CD8-positive, alpha-beta memory T cell (primary cell): Measurements from ENCODE around the gene FAM163B. TPM values are rescaled to one million over a fixed set of nuclear protein-coding genes. Genes with fewer than 3 reads are reported as not detected.

Experiments used
- CTCF ChIA-PET: fragments of 350-600 bp; sonication (Branson Sonifier 250); formaldehyde crosslinking; loops from one replicate; lab custom pipeline; 2021; ENCODE audit warnings: antibody characterized with exemption; lab: Charles Lee
- POLR2A ChIA-PET: fragments of 350-600 bp; sonication (Branson Sonifier 250); formaldehyde crosslinking; loops from one replicate; lab custom pipeline; 2021; ENCODE audit warnings: antibody characterized with exemption; lab: Charles Lee
- DNase-seq, 5 donors: peaks; one replicate each; pipeline versions ENCODE4 v3.0.0 to v3.0.0-alpha.2; 2020 to 2022; ENCODE audit warnings: mixed read lengths in 1 of 5
- H3K27ac ChIP-seq: one replicate; pipeline ENCODE4 v1.7.0; 2013; ENCODE audit warnings: low read depth, mild to moderate bottlenecking, low read length, moderate library complexity
- H3K27me3 ChIP-seq: 2 replicates; pipeline ENCODE4 v1.7.0; 2013; ENCODE audit warnings: low read length, mild to moderate bottlenecking; ENCODE audit not compliant: insufficient read depth, poor library complexity, severe bottlenecking
- H3K36me3 ChIP-seq: 2 replicates; pipeline ENCODE4 v1.7.0; 2013; ENCODE audit warnings: mild to moderate bottlenecking, low read length, moderate library complexity; ENCODE audit not compliant: insufficient read depth
- H3K4me1 ChIP-seq: 2 replicates; pipeline ENCODE4 v1.7.0; 2013; ENCODE audit warnings: mild to moderate bottlenecking, low read length, moderate library complexity; ENCODE audit not compliant: insufficient read depth
- H3K4me3 ChIP-seq: 2 replicates; pipeline ENCODE4 v1.7.0; 2013; ENCODE audit warnings: mild to moderate bottlenecking, low read length
- H3K9me3 ChIP-seq: 2 replicates; pipeline ENCODE4 v1.7.0; 2013; ENCODE audit warnings: mild to moderate bottlenecking, low read length
- H3K27ac Mint-ChIP-seq, 8 donors: one replicate each; pipeline ENCODE4 v1.8.0; 2020 to 2021; ENCODE audit warnings: mixed read lengths in 8 of 8, mild to moderate bottlenecking in 6 of 8, inconsistent platforms in 3 of 8, moderate library complexity in 3 of 8
- H3K27me3 Mint-ChIP-seq, 2 donors: one replicate each; pipeline ENCODE4 v1.8.0; 2020 to 2021; ENCODE audit warnings: mixed read lengths in 2 of 2, mild to moderate bottlenecking in 1 of 2, moderate library complexity in 1 of 2
- H3K36me3 Mint-ChIP-seq, 3 donors: one replicate each; pipeline ENCODE4 v1.8.0; 2020 to 2021; ENCODE audit warnings: mixed read lengths in 3 of 3, inconsistent platforms in 1 of 3, mild to moderate bottlenecking in 1 of 3
- H3K4me1 Mint-ChIP-seq, 3 donors: one replicate each; pipeline ENCODE4 v1.8.0; 2020 to 2021; ENCODE audit warnings: mixed read lengths in 3 of 3, inconsistent platforms in 1 of 3, mild to moderate bottlenecking in 1 of 3
- H3K4me3 Mint-ChIP-seq, 7 donors: one replicate each; pipeline ENCODE4 v1.8.0; 2020 to 2021; ENCODE audit warnings: mixed read lengths in 7 of 7, mild to moderate bottlenecking in 6 of 7, moderate library complexity in 4 of 7, inconsistent platforms in 2 of 7
- H3K9me3 Mint-ChIP-seq, 5 donors: one replicate each; pipeline ENCODE4 v1.8.0; 2020 to 2022; ENCODE audit warnings: mixed read lengths in 5 of 5, mild to moderate bottlenecking in 3 of 5, moderate library complexity in 2 of 5, inconsistent platforms in 1 of 5
- polyA plus RNA-seq: library from polyadenylated mRNA; unstranded; fragments of 300-500 nt; fragmentation: Illumina TruSeq; gene quantifications from one replicate; pipeline ENCODE4 v1.2.3, GENCODE V29; 2021
- total RNA-seq, 2 experiments: library from RNA; stranded (reverse); gene quantifications; one replicate each; pipeline ENCODE4 v1.2.3, GENCODE V29; 2021

Gene FAM163B
- total and polyA plus RNA-seq, 3 experiments from 2014 or later: not detected

DNA sequence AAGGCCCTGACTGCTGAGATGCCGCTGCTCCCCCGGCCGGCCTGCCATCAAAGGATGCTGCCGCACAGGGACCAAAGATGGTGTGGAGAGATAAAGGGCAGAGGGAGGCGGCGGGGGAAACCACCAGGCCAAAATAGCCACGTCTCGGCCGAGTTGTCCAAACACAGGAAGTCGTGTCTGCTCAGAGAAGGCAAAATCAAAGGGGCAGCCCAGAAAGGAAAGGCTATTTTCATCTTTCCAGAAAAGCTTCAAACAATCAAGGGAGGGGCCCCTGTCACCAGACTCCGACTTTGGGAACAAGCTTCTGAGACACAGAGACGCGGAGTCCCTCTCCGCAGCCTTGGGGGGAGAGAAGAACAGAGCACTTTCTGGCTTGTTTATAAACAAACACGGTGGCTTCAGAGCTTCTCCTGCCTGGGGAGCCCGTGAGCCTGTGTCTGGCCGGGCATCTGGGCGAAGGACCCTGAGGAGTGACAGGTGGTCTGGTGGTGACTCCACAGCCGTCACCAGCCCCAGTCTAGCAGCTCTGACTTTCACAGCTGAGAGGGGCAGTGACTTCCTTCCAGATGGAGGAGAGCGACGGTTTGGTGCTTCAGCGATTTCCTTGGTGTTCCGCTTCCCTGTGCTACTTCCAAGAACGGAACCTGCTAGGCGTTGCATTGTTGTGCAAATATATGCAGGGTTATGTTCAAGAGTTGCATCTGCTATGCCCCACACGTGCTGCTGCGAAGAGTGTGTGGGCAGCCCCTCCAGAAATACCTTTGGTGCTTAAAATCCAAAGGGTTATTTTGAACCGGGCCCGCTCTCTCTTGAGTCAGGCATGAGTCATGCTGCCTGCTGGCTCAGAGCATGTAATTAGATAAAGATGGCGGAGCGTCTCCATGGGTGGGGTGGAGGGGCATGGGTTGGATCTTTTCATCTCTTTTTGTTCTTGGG is 50.7 kb downstream of the FAM163B start:
- POLR2A ChIA-PET: no interaction called here
- no peaks in the 10 kb centered on the region for H3K36me3 ChIP-seq
- H3K27ac ChIP-seq: no peak overlapping the region
- Mint-ChIP-seq H3K36me3 (no peaks in the 10 kb centered on the region), H3K4me3 (peak overlapping the region in 2 of 7 donors; percentile 23 to 28), H3K27ac (peak overlapping the region in 1 of 8 donors; percentile 38), H3K4me1 (peaks cover 0 to 10% (median 9%) of the 10 kb centered on the region in 3 donors), H3K27me3 (peaks cover 16 to 24% of the 10 kb centered on the region in 2 donors), H3K9me3 (no peaks in the 10 kb centered on the region)
- peak in 1 of 5 donors; percentile 10 for DNase-seq
- no peak overlapping the region for H3K4me3 ChIP-seq
- no peaks in the 10 kb centered on the region for H3K9me3 ChIP-seq
- no peaks in the 10 kb centered on the region for H3K27me3 ChIP-seq
- no peaks in the 10 kb centered on the region for H3K4me1 ChIP-seq
- CTCF ChIA-PET: no interaction called here

DNA sequence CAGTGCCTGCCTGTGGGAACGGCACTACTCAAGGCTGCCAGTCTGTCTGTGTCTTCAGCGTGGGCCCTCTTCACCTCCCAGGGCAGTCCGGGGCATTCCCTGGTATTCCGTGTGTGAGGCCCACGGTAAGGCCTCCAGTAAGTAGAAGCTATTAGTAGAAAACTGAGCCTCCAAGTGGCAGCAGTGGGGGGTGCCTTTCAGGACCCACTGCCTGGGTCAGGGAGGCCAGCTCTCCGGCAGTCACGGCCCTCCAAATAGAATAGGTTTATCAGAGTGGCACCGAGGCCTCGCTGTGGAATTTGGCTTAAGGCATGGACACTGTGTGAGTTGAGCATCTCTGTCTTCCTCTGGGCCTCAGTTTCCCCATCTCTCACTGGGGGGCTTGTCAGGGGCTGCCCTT is 51.6 kb downstream of the FAM163B start:
- Histone ChIP-seq H3K4me3 (no peak overlapping the region), H3K27ac (no peak overlapping the region), H3K36me3 (no peaks in the 10 kb centered on the region), H3K4me1 (no peaks in the 10 kb centered on the region), H3K9me3 (no peaks in the 10 kb centered on the region), H3K27me3 (no peaks in the 10 kb centered on the region)
- no peaks in the 10 kb centered on the region for H3K9me3 Mint-ChIP-seq
- DNase-seq: no peak
- H3K4me1 Mint-ChIP-seq: peaks cover 0 to 8% (median 5%) of the 10 kb centered on the region in 3 donors
- H3K27ac Mint-ChIP-seq: no peak overlapping the region
- POLR2A ChIA-PET: no interaction called here
- no peak overlapping the region for H3K4me3 Mint-ChIP-seq
- H3K36me3 Mint-ChIP-seq: no peaks in the 10 kb centered on the region
- H3K27me3 Mint-ChIP-seq: peaks cover 16 to 25% of the 10 kb centered on the region in 2 donors
- CTCF ChIA-PET: no interaction called here

DNA sequence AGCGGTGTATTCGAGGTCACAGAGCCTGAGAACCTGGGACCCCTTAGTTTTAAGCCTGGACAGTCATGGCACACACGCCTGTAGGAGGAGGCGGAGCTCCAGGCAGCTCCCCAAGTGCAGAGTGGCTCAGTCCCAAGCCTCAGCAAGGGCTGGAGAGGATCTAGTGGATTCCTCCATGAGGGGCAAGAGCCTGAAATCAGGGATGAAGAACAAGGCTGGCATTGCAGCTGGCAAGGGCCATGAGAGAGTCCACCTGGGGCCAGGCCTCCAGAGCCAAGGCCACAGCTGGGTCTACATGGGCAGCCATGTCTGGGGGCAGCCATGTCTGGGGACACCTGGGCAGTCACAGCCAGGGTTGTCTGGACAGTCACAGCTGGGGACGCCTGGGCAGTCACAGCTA is 52.8 kb downstream of the FAM163B start:
- no peak for DNase-seq
- H3K27ac Mint-ChIP-seq: no peak overlapping the region
- peaks cover 16 to 25% of the 10 kb centered on the region in 2 donors for H3K27me3 Mint-ChIP-seq
- H3K27ac ChIP-seq: no peak overlapping the region
- H3K9me3 Mint-ChIP-seq: no peaks in the 10 kb centered on the region
- H3K27me3 ChIP-seq: no peaks in the 10 kb centered on the region
- CTCF ChIA-PET: no interaction called here
- H3K4me1 ChIP-seq: no peaks in the 10 kb centered on the region
- no peaks in the 10 kb centered on the region for H3K9me3 ChIP-seq
- H3K36me3 ChIP-seq: no peaks in the 10 kb centered on the region
- H3K36me3 Mint-ChIP-seq: no peaks in the 10 kb centered on the region
- no peak overlapping the region for H3K4me3 ChIP-seq
- POLR2A ChIA-PET: no interaction called here
- H3K4me3 Mint-ChIP-seq: no peak overlapping the region
- H3K4me1 Mint-ChIP-seq: peaks cover 0 to 7% (median 5%) of the 10 kb centered on the region in 3 donors

DNA sequence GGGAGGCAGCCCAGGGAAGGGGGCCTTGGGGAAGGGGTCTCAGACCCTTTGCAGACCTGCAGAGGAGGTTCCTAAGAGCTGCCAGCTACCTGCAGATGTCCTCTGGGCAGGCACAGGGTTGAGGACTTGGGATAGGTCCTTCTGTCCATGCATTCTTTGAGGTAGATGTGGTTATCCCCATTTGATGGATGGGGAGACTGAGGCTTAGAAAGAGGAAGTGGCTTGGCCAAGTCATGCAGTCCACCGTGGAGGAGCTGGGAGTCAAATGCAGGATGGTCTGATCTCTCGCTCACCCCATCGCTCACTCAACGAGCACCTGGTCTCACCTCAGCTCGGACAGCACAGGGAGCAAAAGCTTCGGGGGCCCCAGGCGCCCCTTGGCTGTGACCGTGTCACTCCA is 54.5 kb downstream of the FAM163B start:
- H3K27me3 Mint-ChIP-seq: peaks cover 21 to 31% of the 10 kb centered on the region in 2 donors
- no peaks in the 10 kb centered on the region for H3K9me3 Mint-ChIP-seq
- ChIA-PET CTCF (no interaction called here), POLR2A (no interaction called here)
- H3K4me1 Mint-ChIP-seq: peaks cover 0 to 7% (median 5%) of the 10 kb centered on the region in 3 donors
- no peaks in the 10 kb centered on the region for H3K36me3 ChIP-seq
- DNase-seq: no peak
- H3K9me3 ChIP-seq: no peaks in the 10 kb centered on the region
- H3K4me3 ChIP-seq: no peak overlapping the region
- H3K4me1 ChIP-seq: no peaks in the 10 kb centered on the region
- no peak overlapping the region for H3K4me3 Mint-ChIP-seq
- H3K27ac ChIP-seq: no peak overlapping the region
- no peaks in the 10 kb centered on the region for H3K36me3 Mint-ChIP-seq
- H3K27ac Mint-ChIP-seq: no peak overlapping the region
- no peaks in the 10 kb centered on the region for H3K27me3 ChIP-seq

DNA sequence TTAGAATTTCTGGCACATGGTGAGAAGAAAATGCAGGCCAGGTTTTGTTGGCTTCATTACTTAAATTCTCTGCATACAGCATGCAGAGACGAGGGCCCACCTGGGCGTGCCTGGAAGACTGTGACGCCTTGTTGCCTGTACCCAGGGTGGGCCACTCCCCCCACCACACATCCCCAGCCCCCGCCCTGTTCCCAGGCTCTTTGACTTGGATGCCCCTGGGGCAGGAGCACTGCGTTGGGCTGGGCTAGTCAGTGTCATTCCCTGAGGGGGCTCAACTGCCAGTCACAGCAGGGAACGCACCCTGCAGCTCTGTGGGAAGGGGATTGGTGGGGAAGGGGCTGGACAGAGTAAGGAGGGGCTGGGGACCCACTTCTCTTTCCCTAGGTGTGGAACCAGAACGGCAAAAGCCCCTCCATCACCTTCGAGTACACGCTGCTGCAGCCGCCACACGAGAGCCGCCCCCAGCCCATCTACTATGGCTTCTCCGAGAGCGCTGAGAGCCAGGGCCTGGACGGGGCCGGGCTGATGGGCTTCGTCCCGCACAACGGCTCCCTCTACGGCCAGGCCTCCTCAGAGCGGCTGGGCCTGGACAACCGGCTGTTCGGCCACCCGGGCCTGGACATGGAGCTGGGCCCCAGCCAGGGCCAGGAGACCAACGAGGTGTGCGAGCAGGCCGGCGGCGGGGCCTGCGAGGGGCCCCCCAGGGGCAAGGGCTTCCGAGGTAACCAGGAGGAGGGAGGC is 55.0 kb downstream of the FAM163B start:
- no peaks in the 10 kb centered on the region for H3K4me1 ChIP-seq
- H3K9me3 Mint-ChIP-seq: no peaks in the 10 kb centered on the region
- H3K27ac Mint-ChIP-seq: no peak overlapping the region
- no peak for DNase-seq
- H3K27ac ChIP-seq: no peak overlapping the region
- H3K27me3 Mint-ChIP-seq: peaks cover 18 to 31% of the 10 kb centered on the region in 2 donors
- no peak overlapping the region for H3K4me3 Mint-ChIP-seq
- H3K36me3 Mint-ChIP-seq: no peaks in the 10 kb centered on the region
- ChIA-PET POLR2A (no interaction called here), CTCF (no interaction called here)
- peaks cover 0 to 7% (median 5%) of the 10 kb centered on the region in 3 donors for H3K4me1 Mint-ChIP-seq
- no peaks in the 10 kb centered on the region for H3K27me3 ChIP-seq
- H3K36me3 ChIP-seq: no peaks in the 10 kb centered on the region
- no peak overlapping the region for H3K4me3 ChIP-seq
- H3K9me3 ChIP-seq: no peaks in the 10 kb centered on the region

DNA sequence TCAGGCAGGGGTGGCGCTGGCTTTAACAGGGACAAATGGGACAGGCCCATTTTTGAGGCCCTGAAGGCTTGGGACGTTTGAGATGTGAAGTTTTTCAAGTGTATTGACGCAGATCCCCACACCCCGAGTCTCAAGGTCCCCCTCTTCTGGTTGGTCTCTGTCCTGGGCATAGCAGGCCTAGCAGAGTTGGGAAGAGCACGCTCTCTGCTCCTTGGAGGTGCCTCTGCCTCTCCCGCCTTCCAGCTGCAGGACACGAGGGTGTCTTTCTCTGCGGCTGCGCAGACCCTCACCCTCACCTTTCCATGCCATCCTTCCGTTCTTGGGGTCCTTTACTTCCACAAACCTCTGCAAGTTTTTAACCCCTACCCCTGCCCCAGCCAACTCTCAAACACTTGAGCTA is 56.1 kb downstream of the FAM163B start:
- Histone ChIP-seq H3K9me3 (no peaks in the 10 kb centered on the region), H3K4me3 (no peak overlapping the region), H3K4me1 (no peaks in the 10 kb centered on the region), H3K36me3 (no peaks in the 10 kb centered on the region), H3K27me3 (no peaks in the 10 kb centered on the region), H3K27ac (no peak overlapping the region)
- Mint-ChIP-seq H3K27ac (no peak overlapping the region), H3K9me3 (no peaks in the 10 kb centered on the region), H3K36me3 (no peaks in the 10 kb centered on the region), H3K27me3 (peaks cover 12 to 23% of the 10 kb centered on the region in 2 donors), H3K4me1 (peaks cover 0 to 4% (median 3%) of the 10 kb centered on the region in 3 donors), H3K4me3 (no peak overlapping the region)
- no peak for DNase-seq
- ChIA-PET POLR2A (no interaction called here), CTCF (no interaction called here)

DNA sequence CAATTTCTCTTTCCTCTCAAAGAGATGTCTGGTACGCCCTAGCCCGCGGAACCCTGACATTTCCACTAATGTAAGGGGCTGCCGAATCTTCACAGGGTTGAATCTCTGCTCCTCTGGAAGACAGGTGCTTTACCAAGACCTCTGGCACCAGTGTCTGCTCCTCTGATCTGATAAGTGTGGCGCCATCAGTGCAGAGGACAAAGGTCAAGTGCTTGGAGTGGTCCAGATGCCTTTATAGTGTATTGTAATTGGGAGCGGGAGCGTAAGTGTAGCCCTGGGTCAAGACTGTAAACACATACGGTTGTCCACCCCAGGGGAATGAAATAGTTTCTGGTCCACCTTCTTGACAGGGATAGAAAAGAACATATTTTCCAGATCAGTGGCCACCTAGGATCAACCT is 57.0 kb downstream of the FAM163B start:
- Histone ChIP-seq H3K36me3 (no peaks in the 10 kb centered on the region), H3K9me3 (no peaks in the 10 kb centered on the region), H3K4me3 (no peak overlapping the region), H3K4me1 (no peaks in the 10 kb centered on the region), H3K27me3 (no peaks in the 10 kb centered on the region), H3K27ac (no peak overlapping the region)
- POLR2A ChIA-PET: no interaction called here
- Mint-ChIP-seq H3K27me3 (peaks cover 8 to 19% of the 10 kb centered on the region in 2 donors), H3K9me3 (no peaks in the 10 kb centered on the region), H3K4me1 (peaks cover 0 to 1% (median 0%) of the 10 kb centered on the region in 3 donors), H3K4me3 (no peak overlapping the region), H3K27ac (no peak overlapping the region), H3K36me3 (peaks cover 0 to 1% (median 0%) of the 10 kb centered on the region in 3 donors)
- CTCF ChIA-PET: no interaction called here
- DNase-seq: no peak

DNA sequence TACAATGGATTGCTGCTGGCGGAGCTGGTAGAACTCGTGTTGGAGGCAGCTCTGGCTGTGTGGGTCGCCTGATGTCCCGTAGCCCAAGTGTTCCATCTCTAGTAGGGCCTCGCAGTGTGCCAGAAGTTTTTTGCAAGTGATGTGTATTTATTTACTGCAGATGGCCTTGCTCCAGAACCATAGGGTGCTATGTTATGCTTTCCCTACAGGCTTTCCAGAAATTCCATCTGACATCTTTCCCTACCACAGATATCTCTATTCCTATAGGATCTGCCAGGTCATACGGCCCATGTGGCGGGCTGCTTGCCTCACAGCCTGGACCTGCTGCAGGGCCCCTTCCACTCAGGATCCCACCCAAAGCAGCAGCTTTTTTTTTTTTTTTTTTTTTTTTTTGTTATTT is 57.7 kb downstream of the FAM163B start:
- Histone ChIP-seq H3K27me3 (no peaks in the 10 kb centered on the region), H3K4me1 (no peaks in the 10 kb centered on the region), H3K9me3 (no peaks in the 10 kb centered on the region), H3K36me3 (no peaks in the 10 kb centered on the region), H3K27ac (no peak overlapping the region), H3K4me3 (no peak overlapping the region)
- POLR2A ChIA-PET: no interaction called here
- Mint-ChIP-seq H3K27ac (peak overlapping the region in 1 of 8 donors; percentile 67), H3K27me3 (peaks cover 8 to 19% of the 10 kb centered on the region in 2 donors), H3K9me3 (no peaks in the 10 kb centered on the region), H3K36me3 (peaks cover 0 to 1% (median 0%) of the 10 kb centered on the region in 3 donors), H3K4me3 (no peak overlapping the region), H3K4me1 (peaks cover 0 to 1% (median 0%) of the 10 kb centered on the region in 3 donors)
- CTCF ChIA-PET: no interaction called here
- DNase-seq: no peak
